Bronchial epithelial cell (primary cell): ENCODE data around the gene TASP1. TPM values are rescaled to one million over a fixed set of nuclear protein-coding genes. Genes with fewer than 3 reads are reported as not detected.

Experiments
- DNase-seq: peaks from one replicate; pipeline ENCODE4 v3.0.0-alpha.2; 2010; ENCODE audit warnings: low read depth
- FAIRE-seq: peaks from 2 replicates; lab custom pipeline; 2011; peaks lifted over from hg19 to GRCh38; lab: Jason Lieb, UNC
- H3K27me3 ChIP-seq: 2 replicates; pipeline ENCODE4 v1.5.1; 2011; ENCODE audit warnings: low read length; ENCODE audit not compliant: control insufficient read depth, insufficient read depth
- H3K36me3 ChIP-seq: 2 replicates; pipeline ENCODE4 v1.5.1; 2011; ENCODE audit warnings: low read length; ENCODE audit not compliant: control insufficient read depth, insufficient read depth
- H3K4me3 ChIP-seq: 2 replicates; pipeline ENCODE4 v1.5.1; 2011; ENCODE audit warnings: mild to moderate bottlenecking, low read depth, low read length, control low read depth
- total RNA-seq: library from RNA; depleted of rRNA; stranded (reverse); fragments of >200 nt; gene quantifications from 2 replicates; pipeline ENCODE4 v1.2.1, GENCODE V29; 2014
- TF ChIP-seq, protein P1 (sequence below): IDR thresholded peaks from 2 replicates; pipeline ENCODE4 v1.5.1; 2011; ENCODE audit warnings: mild to moderate bottlenecking, moderate library complexity, low read length, control low read depth, inconsistent platforms; ENCODE audit not compliant: insufficient read depth, severe bottlenecking

The TASP1 gene
- total RNA-seq, 1 donor from 2014 or later = 18.7 TPM

DNA sequence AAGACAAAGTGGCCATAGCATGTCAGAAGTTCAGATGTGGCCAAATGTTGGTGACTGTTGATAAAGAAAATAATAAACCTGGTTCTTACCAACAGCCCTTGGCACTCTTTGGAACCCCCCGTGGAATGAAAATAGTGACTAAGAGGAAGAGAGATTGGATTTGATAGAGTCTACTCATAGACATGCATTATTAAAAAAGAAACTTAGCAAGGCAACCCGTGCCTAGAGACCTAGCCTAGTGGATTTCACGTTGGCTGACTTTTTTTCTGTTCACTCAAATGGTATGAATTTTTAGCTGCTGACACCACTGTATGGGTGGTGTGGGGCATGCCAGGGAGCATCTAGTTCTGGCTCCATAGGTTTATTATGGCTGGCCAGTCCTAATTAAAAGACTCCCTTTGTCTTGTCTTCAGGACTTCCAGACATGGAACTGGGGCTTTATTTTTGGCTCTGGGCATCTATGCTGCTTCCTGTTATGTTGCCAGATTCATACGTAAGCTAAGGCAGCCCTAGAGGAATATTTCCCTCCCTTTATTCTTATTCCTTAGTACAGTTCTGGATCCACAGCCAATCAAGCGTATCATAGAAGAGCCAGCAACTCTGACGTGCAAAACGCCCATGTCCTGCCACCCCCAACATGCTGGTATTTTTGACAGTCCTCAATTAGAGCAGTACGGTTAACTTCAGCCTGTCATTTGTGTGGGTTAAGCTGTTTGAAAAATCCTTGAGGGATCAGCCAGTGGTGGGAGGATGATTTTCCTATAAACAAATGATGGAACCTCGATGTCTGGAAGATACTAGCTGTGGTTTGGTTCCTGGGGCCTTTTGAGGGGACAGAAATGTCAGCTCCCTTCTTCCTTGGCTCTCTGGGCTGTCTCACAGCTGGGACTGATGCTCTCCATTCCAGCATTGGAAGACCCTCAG lies 290.2 kb downstream of the TASP1 start:
- Histone ChIP-seq H3K27me3 (no peaks in the 10 kb centered on the region), H3K36me3 (no peaks in the 10 kb centered on the region), H3K4me3 (no peak overlapping the region)
- FAIRE-seq (no peak), DNase-seq (no peak)
- TF ChIP-seq, protein P1, sequence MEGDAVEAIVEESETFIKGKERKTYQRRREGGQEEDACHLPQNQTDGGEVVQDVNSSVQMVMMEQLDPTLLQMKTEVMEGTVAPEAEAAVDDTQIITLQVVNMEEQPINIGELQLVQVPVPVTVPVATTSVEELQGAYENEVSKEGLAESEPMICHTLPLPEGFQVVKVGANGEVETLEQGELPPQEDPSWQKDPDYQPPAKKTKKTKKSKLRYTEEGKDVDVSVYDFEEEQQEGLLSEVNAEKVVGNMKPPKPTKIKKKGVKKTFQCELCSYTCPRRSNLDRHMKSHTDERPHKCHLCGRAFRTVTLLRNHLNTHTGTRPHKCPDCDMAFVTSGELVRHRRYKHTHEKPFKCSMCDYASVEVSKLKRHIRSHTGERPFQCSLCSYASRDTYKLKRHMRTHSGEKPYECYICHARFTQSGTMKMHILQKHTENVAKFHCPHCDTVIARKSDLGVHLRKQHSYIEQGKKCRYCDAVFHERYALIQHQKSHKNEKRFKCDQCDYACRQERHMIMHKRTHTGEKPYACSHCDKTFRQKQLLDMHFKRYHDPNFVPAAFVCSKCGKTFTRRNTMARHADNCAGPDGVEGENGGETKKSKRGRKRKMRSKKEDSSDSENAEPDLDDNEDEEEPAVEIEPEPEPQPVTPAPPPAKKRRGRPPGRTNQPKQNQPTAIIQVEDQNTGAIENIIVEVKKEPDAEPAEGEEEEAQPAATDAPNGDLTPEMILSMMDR = no peak

DNA sequence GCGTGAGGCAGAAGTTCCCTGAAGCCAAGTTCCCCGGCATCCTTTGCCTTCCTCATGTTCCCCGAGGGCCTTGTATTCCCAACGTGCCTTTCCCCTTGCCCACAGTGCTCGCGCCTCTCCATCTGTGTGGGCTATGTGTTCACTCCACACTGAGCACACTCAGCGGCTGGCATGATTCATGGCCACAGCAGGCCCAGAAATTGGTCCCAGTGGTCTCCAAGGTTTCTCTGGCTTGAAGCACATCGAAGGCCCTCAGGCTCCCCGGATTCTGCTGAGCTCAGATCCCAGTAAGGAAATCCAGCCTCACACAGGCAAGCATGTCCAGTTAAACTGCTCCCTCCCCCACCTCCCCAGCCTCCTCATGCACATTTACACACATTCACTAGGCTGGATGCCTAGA lies 294.1 kb downstream of the TASP1 start:
- TF ChIP-seq, protein P1 = no peak
- FAIRE-seq = no peak
- H3K27me3 ChIP-seq = no peaks in the 10 kb centered on the region

GRCh38 chr20:13342469-13343242 lies 296.1 kb downstream of the TASP1 start:
- FAIRE-seq = no peak
- DNase-seq = no peak
- Histone ChIP-seq H3K36me3 (no peaks in the 10 kb centered on the region), H3K27me3 (no peaks in the 10 kb centered on the region), H3K4me3 (no peak overlapping the region)
- TF ChIP-seq, protein P1 = no peak

More for the DNA sequence above, 294.1 kb downstream of the TASP1 start:
- DNase-seq = no peak
- H3K4me3 ChIP-seq = no peak overlapping the region
- no peaks in the 10 kb centered on the region for H3K36me3 ChIP-seq

DNA sequence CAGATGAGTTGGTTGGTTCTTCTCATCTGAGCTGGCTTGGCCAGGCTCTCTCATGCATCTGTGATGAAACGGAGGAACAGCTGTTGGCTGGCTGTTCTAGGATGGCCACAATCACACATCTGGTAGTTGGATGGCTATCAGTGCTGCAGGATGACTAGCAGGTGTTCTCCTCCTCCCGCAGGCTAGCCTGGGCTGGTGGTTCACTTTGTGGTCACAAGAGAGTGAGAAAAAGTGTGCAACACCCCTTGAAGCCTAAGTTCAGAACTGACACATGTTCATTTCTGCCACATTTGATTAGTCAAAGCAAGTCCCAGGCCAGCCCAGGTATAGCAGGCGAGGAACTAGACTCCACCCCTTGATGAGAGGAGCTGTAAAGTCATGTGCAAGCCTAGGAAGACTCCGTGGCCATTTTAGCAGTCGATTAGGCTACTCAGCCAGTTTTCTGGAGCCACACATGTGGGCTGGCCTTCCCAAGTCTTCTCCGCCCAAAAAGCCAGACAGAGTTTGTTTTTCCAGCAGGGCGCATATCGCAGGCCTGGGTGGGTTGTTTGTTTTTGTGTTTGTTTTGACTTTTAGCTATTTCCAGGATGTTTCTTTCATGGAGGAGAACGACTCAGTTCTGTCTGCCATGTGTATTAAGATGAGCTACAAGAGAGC lies 296.9 kb downstream of the TASP1 start:
- TF ChIP-seq, protein P1 = no peak

GRCh38 chr20:13340088-13340487 lies 298.6 kb downstream of the TASP1 start:
- FAIRE-seq (no peak), DNase-seq (peak; percentile 40)
- Histone ChIP-seq H3K4me3 (no peak overlapping the region), H3K36me3 (no peaks in the 10 kb centered on the region), H3K27me3 (no peaks in the 10 kb centered on the region)
- TF ChIP-seq, protein P1 = no peak

More for the DNA sequence above, 296.9 kb downstream of the TASP1 start:
- no peaks in the 10 kb centered on the region for H3K36me3 ChIP-seq
- DNase-seq (no peak), FAIRE-seq (no peak)
- no peak overlapping the region for H3K4me3 ChIP-seq
- no peaks in the 10 kb centered on the region for H3K27me3 ChIP-seq

Other genes starting within 250 kb of the TASP1 start
- 15.2 and 16.6 TPM in 2 replicates for gene ESF1, start 146.0 kb upstream of the TASP1 start, total RNA-seq
- gene NDUFAF5, start 146.1 kb upstream of the TASP1 start, total RNA-seq = 15.0 and 22.0 TPM in 2 replicates